Fibroblast of lung (primary cell): ENCODE results near the gene CAMSAP3. TPM values are rescaled to one million over a fixed set of nuclear protein-coding genes. Genes with fewer than 3 reads are reported as not detected.

Experiments used
- DNase-seq, 2 donors: peaks; one replicate each; pipeline versions ENCODE4 v3.0.0 to v3.0.0-alpha.2; 2010; ENCODE audit warnings: low read depth in 2 of 2
- H2AFZ ChIP-seq: 2 replicates; pipeline ENCODE4 v1.5.1; 2012; ENCODE audit warnings: low read length, control low read depth, inconsistent platforms
- H3K27ac ChIP-seq: 2 replicates; pipeline ENCODE4 v1.5.1; 2011; ENCODE audit warnings: low read length, control low read depth; ENCODE audit not compliant: insufficient read depth
- H3K27me3 ChIP-seq: 2 replicates; pipeline ENCODE4 v1.5.1; 2011; ENCODE audit warnings: mild to moderate bottlenecking, low read length; ENCODE audit not compliant: control insufficient read depth, insufficient read depth
- H3K36me3 ChIP-seq: 2 replicates; pipeline ENCODE4 v1.5.1; 2011; ENCODE audit warnings: low read length; ENCODE audit not compliant: control insufficient read depth, insufficient read depth
- H3K4me1 ChIP-seq: 2 replicates; pipeline ENCODE4 v1.5.1; 2011; ENCODE audit warnings: low read length; ENCODE audit not compliant: control insufficient read depth, insufficient read depth; ENCODE audit errors: extremely low read depth
- H3K4me2 ChIP-seq: 2 replicates; pipeline ENCODE4 v1.5.1; 2011; ENCODE audit warnings: low read length, control low read depth; ENCODE audit not compliant: insufficient read depth; ENCODE audit errors: extremely low read depth
- H3K4me3 ChIP-seq, 4 experiments: fragments of 200-600 bp in 1 of 4; sonication (generic) in 1 of 4; replicated peaks in 1 of 4; 2 replicates each; pipeline ENCODE4 v1.5.1; 2011 to 2016; ENCODE audit warnings: low read length in 4 of 4, low read depth in 3 of 4, mild to moderate bottlenecking in 3 of 4, control low read depth in 2 of 4, inconsistent platforms in 1 of 4, mixed read lengths in 1 of 4; ENCODE audit not compliant: insufficient read depth in 1 of 4; ENCODE audit errors: control extremely low read depth in 1 of 4
- H3K79me2 ChIP-seq: 2 replicates; pipeline ENCODE4 v1.5.1; 2012; ENCODE audit warnings: mild to moderate bottlenecking, low read length, inconsistent platforms; ENCODE audit not compliant: control insufficient read depth, insufficient read depth
- H3K9ac ChIP-seq: 2 replicates; pipeline ENCODE4 v1.5.1; 2011; ENCODE audit warnings: mild to moderate bottlenecking, low read length, control low read depth; ENCODE audit not compliant: insufficient read depth
- H3K9me3 ChIP-seq: 2 replicates; pipeline ENCODE4 v1.5.1; 2012; ENCODE audit warnings: low read depth, low read length; ENCODE audit not compliant: control insufficient read depth, insufficient read depth
- H4K20me1 ChIP-seq: 2 replicates; pipeline ENCODE4 v1.5.1; 2011; ENCODE audit warnings: low read length; ENCODE audit not compliant: control insufficient read depth, insufficient read depth; ENCODE audit errors: extremely low read depth
- CTCF ChIP-seq, 2 donors: IDR thresholded peaks in 1 of 2; conservative IDR thresholded peaks in 1 of 2; 1 replicate in 1 of 2; 2 replicates in 1 of 2; pipeline ENCODE4 v1.5.1; 2011 to 2012; ENCODE audit warnings: low read length in 2 of 2, control low read depth in 1 of 2, inconsistent platforms in 1 of 2, low read depth in 1 of 2, mild to moderate bottlenecking in 1 of 2
- EZH2 ChIP-seq: IDR thresholded peaks from 2 replicates; pipeline ENCODE4 v1.5.1; 2012; ENCODE audit warnings: low read length, control low read depth, mild to moderate bottlenecking; ENCODE audit errors: missing control alignments
- polyA plus RNA-seq, 2 donors: library from polyadenylated mRNA; depleted of rRNA in 1 of 2; stranded (reverse) in 1 of 2; unstranded in 1 of 2; fragments of >200 nt; gene quantifications; 2 replicates each; pipeline ENCODE4 v1.2.1, GENCODE V29; 2011 to 2012; ENCODE audit warnings: missing spikeins in 1 of 2
- total RNA-seq: library from RNA; depleted of rRNA; stranded (reverse); fragments of >200 nt; gene quantifications from 2 replicates; pipeline ENCODE4 v1.2.1, GENCODE V29; 2014

CAMSAP3 gene
- total and polyA plus RNA-seq, 2 donors (not counting 1 experiment from before 2014, with no cell fraction given), result not detected

DNA sequence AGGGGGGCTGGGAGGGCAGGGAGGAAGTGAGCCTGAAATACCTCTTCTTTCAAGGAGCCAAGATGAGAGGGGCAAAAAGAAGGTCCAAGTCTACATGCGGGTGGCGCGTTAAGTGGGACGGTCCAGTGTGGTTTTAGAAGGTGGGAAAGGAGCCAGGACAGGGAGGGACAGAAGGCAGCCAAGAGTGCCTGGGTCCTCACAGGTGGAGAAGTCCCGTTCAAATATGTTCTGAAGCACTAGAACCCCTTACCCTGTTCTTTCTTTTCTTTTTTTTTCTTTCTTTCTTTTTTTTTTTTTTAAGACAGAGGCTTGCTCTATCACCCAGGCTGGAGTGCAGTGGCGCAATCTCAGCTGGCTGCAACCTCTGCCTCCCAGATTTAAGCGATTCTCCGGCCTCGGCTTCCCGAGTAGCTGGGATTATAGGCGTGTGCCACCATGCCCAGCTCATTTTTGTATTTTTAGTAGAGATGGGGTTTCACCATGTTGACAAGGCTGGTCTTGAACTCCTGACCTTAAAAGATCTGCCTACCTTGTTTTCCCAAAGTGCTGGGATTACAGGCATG lies 7.4 kb downstream of the CAMSAP3 start:
- DNase-seq, result no peak
- Histone ChIP-seq H3K9ac (no peak overlapping the region), H2AFZ (no peak overlapping the region), H4K20me1 (no peaks in the 10 kb centered on the region), H3K27ac (no peak overlapping the region), H3K27me3 (no peaks in the 10 kb centered on the region), H3K4me3 (no peak overlapping the region), H3K9me3 (no peaks in the 10 kb centered on the region), H3K36me3 (no peaks in the 10 kb centered on the region), H3K4me2 (no peak overlapping the region), H3K4me1 (no peaks in the 10 kb centered on the region), H3K79me2 (no peaks in the 10 kb centered on the region)
- TF ChIP-seq CTCF (conservative IDR thresholded peaks at IDR 0.05 in 1 of 2, IDR thresholded peaks at IDR 0.05 in 1 of 2; ENCODE audit: low read depth in 1 of 2, low read length in 2 of 2), result no peak
- TF ChIP-seq EZH2, result no peak

- TF ChIP-seq EZH2 (no peak), CTCF (conservative IDR thresholded peaks at IDR 0.05 in 1 of 2, IDR thresholded peaks at IDR 0.05 in 1 of 2; ENCODE audit: low read depth in 1 of 2, low read length in 2 of 2) (no peak)
- H3K27ac ChIP-seq, result no peak overlapping the region
- H3K4me1 ChIP-seq, result no peaks in the 10 kb centered on the region
- no peak overlapping the region for H3K9ac ChIP-seq
- no peaks in the 10 kb centered on the region for H3K27me3 ChIP-seq
- H2AFZ ChIP-seq, result no peak overlapping the region
- no peak for DNase-seq
- H3K79me2 ChIP-seq, result no peaks in the 10 kb centered on the region
- no peaks in the 10 kb centered on the region for H3K9me3 ChIP-seq
- no peaks in the 10 kb centered on the region for H4K20me1 ChIP-seq
- H3K4me3 ChIP-seq, result no peak overlapping the region
- H3K36me3 ChIP-seq, result no peaks in the 10 kb centered on the region
- no peak overlapping the region for H3K4me2 ChIP-seq
These were observed 8.3 kb downstream of the CAMSAP3 start for GRCh38 chr19:7603919-7604318.

GRCh38 chr19:7605490-7606222 lies 10.0 kb downstream of the CAMSAP3 start:
- no peak overlapping the region for H3K4me3 ChIP-seq
- H3K36me3 ChIP-seq, result no peaks in the 10 kb centered on the region
- no peak for DNase-seq
- H3K79me2 ChIP-seq, result no peaks in the 10 kb centered on the region
- no peaks in the 10 kb centered on the region for H3K9me3 ChIP-seq
- no peak overlapping the region for H3K27ac ChIP-seq
- H2AFZ ChIP-seq, result no peak overlapping the region
- H4K20me1 ChIP-seq, result no peaks in the 10 kb centered on the region
- TF ChIP-seq CTCF (conservative IDR thresholded peaks at IDR 0.05 in 1 of 2, IDR thresholded peaks at IDR 0.05 in 1 of 2; ENCODE audit: low read depth in 1 of 2, low read length in 2 of 2) (no peak), EZH2 (no peak)
- no peak overlapping the region for H3K9ac ChIP-seq
- no peaks in the 10 kb centered on the region for H3K27me3 ChIP-seq
- no peaks in the 10 kb centered on the region for H3K4me1 ChIP-seq
- H3K4me2 ChIP-seq, result no peak overlapping the region
